NCI-H446 (cell line): ENCODE results near the gene CELF3.

Experiments used
- DNase-seq, 2 experiments: peaks; one replicate each; lab custom pipeline; 2025; lab: John Stamatoyannopoulos, UW

CELF3 gene

DNA sequence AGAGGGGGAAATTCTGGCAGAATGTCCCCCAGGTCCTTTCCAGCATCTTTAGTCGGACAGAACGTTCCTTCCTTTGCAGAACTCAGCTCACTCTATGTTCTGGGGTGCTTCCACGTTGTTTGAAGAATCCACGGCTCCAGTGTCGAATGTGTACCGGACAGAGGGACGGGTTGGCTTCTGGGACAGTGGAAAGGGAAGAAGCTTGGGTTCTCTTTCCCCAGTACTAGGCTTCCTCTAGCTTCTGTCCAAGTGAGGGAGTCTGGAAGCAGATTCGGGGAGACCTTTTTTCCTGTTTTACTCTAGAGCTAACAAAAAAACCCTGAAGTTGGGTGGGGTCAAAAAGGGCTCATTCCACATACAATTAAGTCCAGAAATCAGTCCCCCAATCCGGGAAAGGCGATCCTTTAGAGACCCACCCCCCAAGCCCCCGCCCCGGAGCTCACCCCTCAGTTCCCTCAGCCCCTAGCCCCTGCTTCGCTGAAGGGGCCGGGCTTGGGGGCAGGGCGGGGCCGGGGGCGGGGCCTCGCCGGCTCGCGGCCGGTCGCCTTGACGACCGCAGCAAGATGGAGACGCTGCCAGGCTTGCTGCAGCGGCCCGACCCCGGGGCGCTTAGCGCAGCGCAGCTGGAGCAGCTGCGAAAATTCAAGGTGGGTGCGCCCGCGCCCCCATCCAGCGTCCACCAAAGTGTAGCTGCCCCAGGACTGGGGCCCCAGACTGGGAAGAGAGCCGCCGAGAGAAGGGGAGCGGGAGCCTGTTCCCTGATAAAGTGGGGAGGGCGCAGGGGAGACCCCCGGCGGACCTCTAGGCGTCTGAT, 4.6 kb upstream of the CELF3 start, which contains the start of gene RIIAD1:
Gene RIIAD1 (plus strand): TSS at position 549 of the 814 bp plus-strand sequence. CDS start 15 bp downstream, at position 564.
- DNase-seq, result no peak

DNA sequence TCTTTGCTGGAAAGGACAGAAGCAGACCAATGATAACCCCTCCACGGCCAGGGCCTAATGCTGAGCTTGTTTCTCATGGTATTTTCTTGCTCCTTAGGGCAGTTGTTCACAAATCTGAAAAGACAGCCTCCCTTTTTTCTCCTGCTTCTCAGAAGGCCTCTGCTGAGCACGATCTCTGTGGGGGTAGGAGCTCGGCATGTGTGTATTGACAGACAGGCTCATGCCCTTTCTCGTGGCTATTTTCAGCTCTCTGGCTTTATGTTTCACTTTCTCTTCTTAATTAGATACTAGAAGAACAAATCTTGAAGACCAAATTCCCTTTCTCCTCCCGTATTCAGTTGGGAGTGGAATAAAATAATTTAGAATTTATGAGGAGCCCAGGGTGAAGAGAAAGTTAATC, 4.0 kb upstream of the CELF3 start:
- DNase-seq, result no peak

DNA sequence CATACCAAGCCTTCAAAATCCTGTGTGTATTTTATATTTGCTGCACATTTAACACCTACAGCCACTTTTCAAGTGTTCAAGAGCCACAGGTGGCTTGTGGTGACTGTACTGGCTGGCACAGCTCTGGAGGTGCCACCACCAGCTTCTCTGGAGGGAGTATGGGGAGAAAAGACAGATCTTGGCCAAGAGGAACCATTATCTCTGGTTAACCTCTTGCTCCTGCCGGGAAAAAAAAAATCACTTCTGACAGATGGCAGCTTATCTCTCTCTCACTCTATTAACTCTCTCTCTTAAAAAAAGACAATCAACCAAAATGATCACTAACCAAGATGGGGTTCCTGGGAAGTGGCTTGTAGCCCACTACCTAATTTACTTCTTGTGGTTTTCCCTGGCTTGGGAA, 3.5 kb upstream of the CELF3 start:
- no peak for DNase-seq

- no peak for DNase-seq
Measured at GRCh38 chr1:151718666-151719065, 2.1 kb upstream of the CELF3 start.

- no peak for DNase-seq
Measured at GRCh38 chr1:151718011-151718431, 1.4 kb upstream of the CELF3 start.

DNA sequence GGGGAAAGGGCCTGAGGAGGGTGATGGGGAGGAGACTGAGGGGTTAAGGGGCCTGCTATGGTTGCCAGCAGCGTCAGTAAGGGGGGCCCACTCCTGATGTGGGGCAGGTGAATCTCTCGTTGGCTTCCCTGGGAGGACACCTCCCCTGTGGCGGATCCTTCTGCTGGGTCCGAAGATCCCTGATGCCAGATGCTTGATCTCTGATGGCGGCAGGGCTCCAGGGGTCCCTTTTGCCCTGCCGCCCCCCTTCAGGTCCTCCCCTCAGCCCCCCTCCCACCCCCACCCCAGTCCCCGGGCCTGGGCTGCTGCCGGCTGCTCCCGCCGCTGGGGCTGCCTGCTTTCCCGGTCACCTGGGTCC, 219 bp downstream of the CELF3 start:
- no peak for DNase-seq

- DNase-seq, result peak; percentile 54 to 81
Measured at GRCh38 chr1:151715726-151716404, 738 bp downstream of the CELF3 start.

GRCh38 chr1:151714820-151715725, 1.5 kb downstream of the CELF3 start:
- no peak for DNase-seq

GRCh38 chr1:151713874-151714273, 2.7 kb downstream of the CELF3 start:
- DNase-seq, result no peak

DNA sequence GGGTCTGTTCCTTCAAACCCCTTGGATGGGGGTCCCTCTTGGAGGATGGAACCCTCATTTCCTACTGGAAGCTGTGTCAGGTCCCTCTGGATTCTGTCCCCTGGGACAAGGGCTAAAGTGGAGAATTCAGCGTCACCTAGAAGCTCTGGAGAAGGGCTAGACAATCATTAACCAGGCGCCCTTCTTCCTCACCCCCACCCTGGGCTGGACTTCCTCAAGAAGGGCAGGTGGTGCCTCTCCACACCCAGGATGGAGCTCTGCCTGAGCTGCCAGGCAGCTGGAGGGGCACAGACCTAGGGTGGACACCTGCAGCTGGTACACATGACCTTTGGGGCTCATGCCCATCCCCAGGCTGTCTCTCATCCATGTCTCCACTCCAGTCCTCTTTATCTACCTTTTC, 3.6 kb downstream of the CELF3 start:
- no peak for DNase-seq

GRCh38 chr1:151711951-151712350, 4.7 kb downstream of the CELF3 start:
- DNase-seq, result no peak

DNA sequence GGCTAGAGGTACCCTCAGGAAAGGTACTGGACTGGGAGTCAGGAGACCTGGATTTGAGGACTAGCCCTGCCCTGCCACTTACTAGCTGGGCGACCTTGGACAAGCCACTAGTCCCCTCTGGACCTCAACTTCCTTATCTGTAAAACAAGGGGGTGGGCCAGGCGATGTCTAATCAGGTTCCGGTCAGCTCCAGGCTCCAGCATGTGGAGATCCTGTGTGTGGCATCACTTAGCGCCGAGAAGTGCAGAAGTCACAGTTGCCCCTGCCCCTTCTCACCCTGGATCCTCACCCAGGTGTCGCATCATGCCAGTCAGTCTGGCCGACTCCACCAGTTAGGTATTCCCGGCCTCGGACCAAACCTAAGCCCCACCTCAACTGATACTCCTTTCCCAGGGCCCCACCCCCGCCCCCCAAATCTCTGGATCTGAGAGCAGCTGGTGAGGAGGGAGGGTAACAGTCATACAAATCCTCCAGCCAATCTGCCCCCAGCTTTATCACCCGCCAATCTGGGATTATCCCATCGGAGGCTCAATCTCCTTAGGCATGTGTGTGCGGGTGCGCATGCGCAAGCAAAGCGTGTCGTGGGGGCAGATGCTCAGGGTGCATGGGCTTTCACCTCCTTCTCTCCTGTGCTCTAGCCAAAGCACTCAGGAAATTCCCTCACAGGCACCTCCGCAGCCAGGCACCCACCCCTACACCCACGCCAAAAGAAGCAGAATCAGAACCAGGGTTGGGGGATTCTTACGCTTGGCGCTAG, 5.4 kb downstream of the CELF3 start:
- no peak for DNase-seq

DNA sequence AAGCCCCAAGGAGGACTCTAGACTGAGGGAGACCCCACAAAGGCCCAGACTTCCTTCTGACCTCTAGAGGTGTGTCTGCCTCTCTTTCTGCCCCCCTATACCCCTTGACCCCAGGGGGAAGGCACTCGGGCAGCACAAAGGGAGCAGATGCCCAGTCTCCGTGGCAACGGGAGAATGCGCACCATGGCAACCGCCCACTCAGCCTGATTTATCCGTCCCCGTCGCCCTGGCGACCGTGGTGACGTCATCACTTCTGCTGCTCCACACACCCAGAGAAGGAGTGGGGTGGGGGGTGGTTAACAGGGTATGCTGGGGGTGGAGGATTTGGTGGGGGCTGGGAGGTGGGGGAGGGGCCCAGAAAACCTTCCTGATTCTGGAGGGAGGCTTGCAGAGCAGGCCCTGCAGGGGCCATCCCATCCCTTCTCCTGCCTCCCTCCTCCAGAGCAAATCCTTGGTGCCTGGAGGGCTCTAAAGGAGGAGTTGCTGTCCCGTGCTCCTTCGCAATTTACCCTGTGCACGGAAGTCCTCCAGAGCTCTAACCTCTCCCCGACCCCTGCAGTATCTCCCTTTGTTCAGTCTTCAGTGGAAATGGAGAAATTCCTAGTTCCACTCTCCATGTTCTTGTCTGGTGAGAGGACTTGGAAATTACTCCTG, 6.3 kb downstream of the CELF3 start:
- DNase-seq, result peak; percentile 31 to 36

- no peak for DNase-seq
Measured at GRCh38 chr1:151708891-151709290, 7.7 kb downstream of the CELF3 start.

- DNase-seq, result no peak
Measured at GRCh38 chr1:151707541-151708065, 9.0 kb downstream of the CELF3 start.

- no peak for DNase-seq
Measured at GRCh38 chr1:151706464-151707415, 9.9 kb downstream of the CELF3 start.

- DNase-seq, result no peak
Measured at GRCh38 chr1:151705753-151706463, 10.7 kb downstream of the CELF3 start.

- no peak for DNase-seq
Measured at GRCh38 chr1:151705146-151705545, 11.5 kb downstream of the CELF3 start.

DNA sequence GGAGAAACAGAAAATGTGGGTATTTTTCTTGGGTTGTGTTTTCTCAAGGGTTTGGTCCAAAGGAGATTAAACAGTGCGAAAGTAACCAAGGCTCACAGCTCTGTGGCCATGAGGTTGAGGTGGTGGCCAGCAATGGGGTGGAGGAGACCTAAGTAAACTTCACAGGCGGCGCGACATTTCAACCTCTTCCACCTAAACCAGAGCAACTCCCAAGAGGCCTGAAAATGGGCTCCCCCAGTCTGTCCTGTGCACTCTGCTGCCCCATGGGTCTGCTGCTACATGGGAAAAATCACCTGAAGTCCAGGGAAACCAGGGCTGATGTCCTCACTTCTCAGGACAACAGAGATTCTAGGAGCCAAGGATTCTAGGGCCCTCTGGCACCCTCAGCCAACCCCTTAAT, 12.4 kb downstream of the CELF3 start:
- no peak for DNase-seq
